GM23338 (cell line): Measurements from ENCODE around the gene STK17A. TPM values are rescaled to one million over a fixed set of nuclear protein-coding genes. Genes with fewer than 3 reads are reported as not detected.

Experiments
- ATAC-seq: fragments of 200-7000 bp; cut with Tn5 transposase; 3 replicates; pipeline ENCODE4 v1.9.1; 2020
- DNase-seq: peaks from one replicate; pipeline ENCODE4 v3.0.0-alpha.2; 2015; ENCODE audit warnings: low spot score
- H2AFZ ChIP-seq: fragments of 200-600 bp; sonication (generic); 2 replicates; pipeline ENCODE4 v1.8.0; 2016; ENCODE audit warnings: antibody characterized with exemption, mild to moderate bottlenecking, moderate library complexity
- H3F3A ChIP-seq: fragments of 200-600 bp; sonication (generic); replicated peaks from 2 replicates; pipeline ENCODE4 v1.8.0; 2017; ENCODE audit warnings: antibody characterized with exemption, mixed run types, low read depth
- H3K27ac ChIP-seq: fragments of 200-600 bp; sonication (generic); 2 replicates; pipeline ENCODE4 v1.6.1; 2016; ENCODE audit warnings: low read depth
- H3K27me3 ChIP-seq: fragments of 200-600 bp; sonication (generic); 2 replicates; pipeline ENCODE4 v1.8.0; 2016; ENCODE audit warnings: mild to moderate bottlenecking, mixed run types, moderate library complexity; ENCODE audit not compliant: insufficient read depth
- H3K36me3 ChIP-seq: fragments of 200-600 bp; sonication (generic); 2 replicates; pipeline ENCODE4 v1.8.0; 2016; ENCODE audit warnings: mild to moderate bottlenecking; ENCODE audit not compliant: insufficient read depth
- H3K4me1 ChIP-seq: fragments of 200-600 bp; sonication (generic); 2 replicates; pipeline ENCODE4 v1.8.0; 2016; ENCODE audit warnings: mild to moderate bottlenecking, moderate library complexity; ENCODE audit not compliant: insufficient read depth
- H3K4me2 ChIP-seq: fragments of 200-600 bp; sonication (generic); 2 replicates; pipeline ENCODE4 v1.7.1; 2017; ENCODE audit warnings: mixed run types
- H3K4me3 ChIP-seq: fragments of 200-600 bp; sonication (generic); 2 replicates; pipeline ENCODE4 v1.6.1; 2016; ENCODE audit warnings: mixed run types
- H3K79me2 ChIP-seq: fragments of 200-600 bp; sonication (generic); replicated peaks from 2 replicates; pipeline ENCODE4 v1.8.0; 2017; ENCODE audit warnings: mild to moderate bottlenecking; ENCODE audit not compliant: insufficient read depth
- H3K9me2 ChIP-seq: fragments of 200-600 bp; sonication (generic); 2 replicates; pipeline ENCODE4 v1.8.0; 2017; ENCODE audit not compliant: insufficient read depth
- H4K20me1 ChIP-seq: fragments of 200-600 bp; sonication (generic); replicated peaks from 2 replicates; pipeline ENCODE4 v1.8.0; 2017; ENCODE audit warnings: mild to moderate bottlenecking; ENCODE audit not compliant: insufficient read depth
- H3K27ac Mint-ChIP-seq: 2 replicates; pipeline ENCODE4 v1.8.0; 2020; ENCODE audit warnings: inconsistent platforms, mild to moderate bottlenecking, moderate library complexity, mixed read lengths
- H3K27me3 Mint-ChIP-seq: 3 replicates; pipeline ENCODE4 v1.8.0; 2022; ENCODE audit warnings: low read depth, mild to moderate bottlenecking, moderate library complexity, mixed read lengths, inconsistent platforms; ENCODE audit not compliant: insufficient read depth, poor library complexity
- H3K36me3 Mint-ChIP-seq: 3 replicates; pipeline ENCODE4 v1.8.0; 2021; ENCODE audit warnings: low read depth, mild to moderate bottlenecking, inconsistent platforms, moderate library complexity, mixed read lengths
- H3K4me1 Mint-ChIP-seq: 3 replicates; pipeline ENCODE4 v1.8.0; 2020; ENCODE audit warnings: mild to moderate bottlenecking, inconsistent platforms, mixed read lengths
- H3K4me3 Mint-ChIP-seq: 3 replicates; pipeline ENCODE4 v1.8.0; 2021; ENCODE audit warnings: moderate library complexity, mild to moderate bottlenecking, inconsistent platforms, mixed read lengths
- H3K9me3 Mint-ChIP-seq: 3 replicates; pipeline ENCODE4 v1.8.0; 2020; ENCODE audit warnings: moderate library complexity, mild to moderate bottlenecking, inconsistent platforms, mixed read lengths
- CREB1 ChIP-seq: fragments of 250-450 bp; sonication (Bioruptor Pico); IDR thresholded peaks from 2 replicates; pipeline ENCODE4 v1.5.0; 2020; ENCODE audit warnings: low read depth, mild to moderate bottlenecking, moderate library complexity
- JUNB ChIP-seq: IDR thresholded peaks from one replicate; pipeline ENCODE4 v1.6.1; 2016; ENCODE audit warnings: antibody characterized with exemption; ENCODE audit not compliant: unreplicated experiment
- NANOG ChIP-seq: IDR thresholded peaks from 2 replicates; pipeline ENCODE4 v1.6.1; 2016; ENCODE audit warnings: antibody characterized with exemption, borderline replicate concordance
- POLR2AphosphoS5 ChIP-seq: IDR thresholded peaks from 2 replicates; pipeline ENCODE4 v1.6.1; 2016; ENCODE audit warnings: antibody characterized with exemption, low read depth
- STAT1 ChIP-seq: IDR thresholded peaks from one replicate; pipeline ENCODE4 v1.6.1; 2016; ENCODE audit warnings: antibody characterized with exemption; ENCODE audit not compliant: unreplicated experiment
- ZNF114 ChIP-seq: fragments of 250-450 bp; sonication (Bioruptor Pico); IDR thresholded peaks from 2 replicates; pipeline ENCODE4 v1.5.0; 2020; ENCODE audit warnings: mild to moderate bottlenecking, moderate library complexity
- ZNF331 ChIP-seq: fragments of 250-450 bp; sonication (Bioruptor Pico); IDR thresholded peaks from 2 replicates; pipeline ENCODE4 v1.5.0; 2020; ENCODE audit warnings: low read depth, mild to moderate bottlenecking, moderate library complexity
- polyA plus RNA-seq: library from polyadenylated mRNA; unstranded; fragments of >200 nt; fragmentation: Nextera tagmentation; extraction: Ambion mirVana; gene quantifications from 2 replicates; pipeline ENCODE4 v1.2.1, GENCODE V29; 2016
- total RNA-seq: library from RNA; depleted of rRNA; stranded (reverse); fragments of >200 nt; shearing (Covaris generic); gene quantifications from 2 replicates; pipeline ENCODE4 v1.2.3, GENCODE V29; 2014
- TF ChIP-seq, protein P1 (sequence below): fragments of 250-450 bp; sonication (Bioruptor Pico); IDR thresholded peaks from 2 replicates; pipeline ENCODE4 v1.5.0; 2020; ENCODE audit warnings: mild to moderate bottlenecking, moderate library complexity
- TF ChIP-seq, protein P2 (sequence below): IDR thresholded peaks from 2 replicates; pipeline ENCODE4 v1.6.1; 2016; ENCODE audit warnings: antibody characterized with exemption

STK17A gene
- total and polyA plus RNA-seq, 2 experiments from 2014 or later, result 21.2 to 21.8 TPM

DNA sequence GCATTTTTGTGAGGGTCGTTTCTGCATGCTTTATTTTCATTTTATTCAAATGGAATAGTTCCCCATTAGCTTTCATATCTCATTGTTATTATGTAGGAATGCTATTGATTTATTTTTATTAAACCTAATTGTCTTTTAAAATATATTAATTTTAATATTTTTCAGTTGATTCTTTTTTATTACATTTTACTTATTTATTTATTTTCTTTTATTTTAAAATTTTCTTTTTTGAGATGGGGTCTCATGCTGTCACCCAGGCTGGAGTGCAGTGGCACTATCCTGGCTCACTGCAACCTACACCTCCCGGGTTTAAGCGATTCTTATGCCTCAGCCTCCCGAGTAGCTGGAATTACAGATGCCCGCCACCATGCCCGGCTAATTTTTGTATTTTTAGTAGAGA, 7.4 kb upstream of the STK17A start (continued):
- TF ChIP-seq, protein P1, sequence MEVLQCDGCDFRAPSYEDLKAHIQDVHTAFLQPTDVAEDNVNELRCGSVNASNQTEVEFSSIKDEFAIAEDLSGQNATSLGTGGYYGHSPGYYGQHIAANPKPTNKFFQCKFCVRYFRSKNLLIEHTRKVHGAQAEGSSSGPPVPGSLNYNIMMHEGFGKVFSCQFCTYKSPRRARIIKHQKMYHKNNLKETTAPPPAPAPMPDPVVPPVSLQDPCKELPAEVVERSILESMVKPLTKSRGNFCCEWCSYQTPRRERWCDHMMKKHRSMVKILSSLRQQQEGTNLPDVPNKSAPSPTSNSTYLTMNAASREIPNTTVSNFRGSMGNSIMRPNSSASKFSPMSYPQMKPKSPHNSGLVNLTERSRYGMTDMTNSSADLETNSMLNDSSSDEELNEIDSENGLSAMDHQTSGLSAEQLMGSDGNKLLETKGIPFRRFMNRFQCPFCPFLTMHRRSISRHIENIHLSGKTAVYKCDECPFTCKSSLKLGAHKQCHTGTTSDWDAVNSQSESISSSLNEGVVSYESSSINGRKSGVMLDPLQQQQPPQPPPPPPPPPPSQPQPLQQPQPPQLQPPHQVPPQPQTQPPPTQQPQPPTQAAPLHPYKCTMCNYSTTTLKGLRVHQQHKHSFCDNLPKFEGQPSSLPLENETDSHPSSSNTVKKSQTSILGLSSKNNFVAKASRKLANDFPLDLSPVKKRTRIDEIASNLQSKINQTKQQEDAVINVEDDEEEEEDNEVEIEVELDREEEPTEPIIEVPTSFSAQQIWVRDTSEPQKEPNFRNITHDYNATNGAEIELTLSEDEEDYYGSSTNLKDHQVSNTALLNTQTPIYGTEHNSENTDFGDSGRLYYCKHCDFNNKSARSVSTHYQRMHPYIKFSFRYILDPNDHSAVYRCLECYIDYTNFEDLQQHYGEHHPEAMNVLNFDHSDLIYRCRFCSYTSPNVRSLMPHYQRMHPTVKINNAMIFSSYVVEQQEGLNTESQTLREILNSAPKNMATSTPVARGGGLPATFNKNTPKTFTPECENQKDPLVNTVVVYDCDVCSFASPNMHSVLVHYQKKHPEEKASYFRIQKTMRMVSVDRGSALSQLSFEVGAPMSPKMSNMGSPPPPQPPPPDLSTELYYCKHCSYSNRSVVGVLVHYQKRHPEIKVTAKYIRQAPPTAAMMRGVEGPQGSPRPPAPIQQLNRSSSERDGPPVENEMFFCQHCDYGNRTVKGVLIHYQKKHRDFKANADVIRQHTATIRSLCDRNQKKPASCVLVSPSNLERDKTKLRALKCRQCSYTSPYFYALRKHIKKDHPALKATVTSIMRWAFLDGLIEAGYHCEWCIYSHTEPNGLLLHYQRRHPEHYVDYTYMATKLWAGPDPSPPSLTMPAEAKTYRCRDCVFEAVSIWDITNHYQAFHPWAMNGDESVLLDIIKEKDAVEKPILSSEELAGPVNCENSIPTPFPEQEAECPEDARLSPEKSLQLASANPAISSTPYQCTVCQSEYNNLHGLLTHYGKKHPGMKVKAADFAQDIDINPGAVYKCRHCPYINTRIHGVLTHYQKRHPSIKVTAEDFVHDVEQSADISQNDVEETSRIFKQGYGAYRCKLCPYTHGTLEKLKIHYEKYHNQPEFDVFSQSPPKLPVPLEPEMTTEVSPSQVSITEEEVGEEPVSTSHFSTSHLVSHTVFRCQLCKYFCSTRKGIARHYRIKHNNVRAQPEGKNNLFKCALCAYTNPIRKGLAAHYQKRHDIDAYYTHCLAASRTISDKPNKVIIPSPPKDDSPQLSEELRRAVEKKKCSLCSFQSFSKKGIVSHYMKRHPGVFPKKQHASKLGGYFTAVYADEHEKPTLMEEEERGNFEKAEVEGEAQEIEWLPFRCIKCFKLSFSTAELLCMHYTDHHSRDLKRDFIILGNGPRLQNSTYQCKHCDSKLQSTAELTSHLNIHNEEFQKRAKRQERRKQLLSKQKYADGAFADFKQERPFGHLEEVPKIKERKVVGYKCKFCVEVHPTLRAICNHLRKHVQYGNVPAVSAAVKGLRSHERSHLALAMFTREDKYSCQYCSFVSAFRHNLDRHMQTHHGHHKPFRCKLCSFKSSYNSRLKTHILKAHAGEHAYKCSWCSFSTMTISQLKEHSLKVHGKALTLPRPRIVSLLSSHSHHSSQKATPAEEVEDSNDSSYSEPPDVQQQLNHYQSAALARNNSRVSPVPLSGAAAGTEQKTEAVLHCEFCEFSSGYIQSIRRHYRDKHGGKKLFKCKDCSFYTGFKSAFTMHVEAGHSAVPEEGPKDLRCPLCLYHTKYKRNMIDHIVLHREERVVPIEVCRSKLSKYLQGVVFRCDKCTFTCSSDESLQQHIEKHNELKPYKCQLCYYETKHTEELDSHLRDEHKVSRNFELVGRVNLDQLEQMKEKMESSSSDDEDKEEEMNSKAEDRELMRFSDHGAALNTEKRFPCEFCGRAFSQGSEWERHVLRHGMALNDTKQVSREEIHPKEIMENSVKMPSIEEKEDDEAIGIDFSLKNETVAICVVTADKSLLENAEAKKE (CRISPR knock-in tag), result no peak
- TF ChIP-seq JUNB (no peak), NANOG (no peak), CREB1 (CRISPR knock-in tag) (no peak), ZNF114 (CRISPR knock-in tag) (no peak), ZNF331 (CRISPR knock-in tag) (no peak)
- TF ChIP-seq, protein P2, sequence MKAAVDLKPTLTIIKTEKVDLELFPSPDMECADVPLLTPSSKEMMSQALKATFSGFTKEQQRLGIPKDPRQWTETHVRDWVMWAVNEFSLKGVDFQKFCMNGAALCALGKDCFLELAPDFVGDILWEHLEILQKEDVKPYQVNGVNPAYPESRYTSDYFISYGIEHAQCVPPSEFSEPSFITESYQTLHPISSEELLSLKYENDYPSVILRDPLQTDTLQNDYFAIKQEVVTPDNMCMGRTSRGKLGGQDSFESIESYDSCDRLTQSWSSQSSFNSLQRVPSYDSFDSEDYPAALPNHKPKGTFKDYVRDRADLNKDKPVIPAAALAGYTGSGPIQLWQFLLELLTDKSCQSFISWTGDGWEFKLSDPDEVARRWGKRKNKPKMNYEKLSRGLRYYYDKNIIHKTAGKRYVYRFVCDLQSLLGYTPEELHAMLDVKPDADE, result no peak

DNA sequence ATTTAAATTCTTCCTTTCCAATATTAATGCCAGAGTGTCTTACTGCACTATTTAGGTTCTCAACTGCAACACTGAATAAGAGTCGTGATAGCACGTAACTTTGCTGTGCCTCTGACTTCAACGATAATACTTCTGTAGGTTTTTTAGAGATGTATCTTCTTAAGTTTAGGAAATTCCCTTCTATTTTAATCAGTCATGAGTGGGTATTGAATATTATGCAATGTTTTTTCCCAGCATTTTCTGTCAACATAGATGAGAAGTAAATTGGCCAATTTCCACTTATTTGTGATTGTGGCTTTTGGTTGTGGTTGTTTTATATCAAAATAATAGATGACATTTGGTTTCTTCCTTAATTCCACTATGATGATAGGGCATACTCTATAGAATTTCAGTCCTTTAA, 6.7 kb upstream of the STK17A start:
- Mint-ChIP-seq H3K9me3 (0 out of 3 replicates have a peak, but pooled peaks cover 3% of the 10 kb centered on the region), H3K36me3 (no peaks in the 10 kb centered on the region), H3K4me1 (peaks cover 8% of the 10 kb centered on the region), H3K27me3 (no peaks in the 10 kb centered on the region), H3K4me3 (no peak overlapping the region), H3K27ac (no peak overlapping the region)
- no peaks in the 10 kb centered on the region for H3K27me3 ChIP-seq
- no peaks in the 10 kb centered on the region for H4K20me1 ChIP-seq
- H3K36me3 ChIP-seq, result no peaks in the 10 kb centered on the region
- H3F3A ChIP-seq, result no peaks in the 10 kb centered on the region
- H3K79me2 ChIP-seq, result no peaks in the 10 kb centered on the region
- H2AFZ ChIP-seq, result no peak overlapping the region
- no peak overlapping the region for H3K4me3 ChIP-seq
- H3K27ac ChIP-seq, result no peak overlapping the region
- no peak overlapping the region for H3K4me2 ChIP-seq
- no peaks in the 10 kb centered on the region for H3K4me1 ChIP-seq
- DNase-seq (no peak), ATAC-seq (no peak)
- H3K9me2 ChIP-seq, result peaks cover 12% of the 10 kb centered on the region
- no peak for TF ChIP-seq CREB1 (CRISPR knock-in tag)
- TF ChIP-seq JUNB, result no peak
- TF ChIP-seq POLR2AphosphoS5, result no peak
- no peak for TF ChIP-seq NANOG
- TF ChIP-seq, protein P2, result no peak
- TF ChIP-seq STAT1, result no peak
